SK-N-SH (cell line): Measurements from ENCODE around the gene AGBL1. TPM values are rescaled to one million over a fixed set of nuclear protein-coding genes. Genes with fewer than 3 reads are reported as not detected.

ENCODE experiments used
- CTCF ChIA-PET: fragments of 300-600, 350-600 bp; formaldehyde crosslinking; extraction: SDS; loops from one replicate; lab custom pipeline; 2021; lab: Yijun Ruan, JAX
- POLR2A ChIA-PET: fragments of 350-600 bp; sonication (Branson Sonifier 250); formaldehyde crosslinking; extraction: SDS; loops from one replicate; lab custom pipeline; 2020; ENCODE audit warnings: antibody characterized with exemption, inconsistent platforms; lab: Yijun Ruan, JAX
- DNase-seq: peaks from one replicate; pipeline ENCODE4 v3.0.0; 2012
- H2AFZ ChIP-seq: fragments of 200-600 bp; sonication (generic); 2 replicates; pipeline ENCODE4 v1.8.1; 2016; ENCODE audit warnings: antibody characterized with exemption, mild to moderate bottlenecking, low read depth
- H3F3A ChIP-seq: fragments of 200-600 bp; sonication (generic); replicated peaks from 2 replicates; pipeline ENCODE3; 2016; ENCODE audit warnings: antibody characterized with exemption, mild to moderate bottlenecking; ENCODE audit not compliant: insufficient read depth
- H3K27ac ChIP-seq, 2 experiments: fragments of 200-500 bp in 1 of 2; fragments of 200-600 bp in 1 of 2; sonication (Bioruptor generic) in 1 of 2; sonication (generic), shearing (Covaris generic) in 1 of 2; 2 replicates each; pipeline versions ENCODE4 v1.5.1 to v1.6.1; 2014 to 2016; ENCODE audit warnings: low read depth in 2 of 2, inconsistent platforms in 1 of 2, low read length in 1 of 2, mild to moderate bottlenecking in 1 of 2, mixed read lengths in 1 of 2
- H3K27me3 ChIP-seq: fragments of 200-600 bp; sonication (generic), shearing (Covaris generic); 2 replicates; pipeline ENCODE4 v1.6.1; 2016; ENCODE audit warnings: mixed run types; ENCODE audit not compliant: insufficient read depth
- H3K36me3 ChIP-seq, 2 experiments: fragments of 200-500 bp in 1 of 2; fragments of 200-600 bp in 1 of 2; sonication (Bioruptor generic) in 1 of 2; sonication (generic) in 1 of 2; replicated peaks in 1 of 2; 2 replicates each; pipeline versions ENCODE3 to v1.5.1; 2014 to 2016; ENCODE audit warnings: low read length in 1 of 2, mild to moderate bottlenecking in 1 of 2; ENCODE audit not compliant: insufficient read depth in 2 of 2, control insufficient read depth in 1 of 2
- H3K4me1 ChIP-seq, 2 experiments: fragments of 200-500 bp in 1 of 2; fragments of 200-600 bp in 1 of 2; sonication (Bioruptor generic) in 1 of 2; sonication (generic), shearing (Covaris generic) in 1 of 2; 2 replicates each; pipeline versions ENCODE4 v1.5.1 to v1.6.1; 2014 to 2016; ENCODE audit warnings: low read depth in 1 of 2, low read length in 1 of 2, mixed run types in 1 of 2; ENCODE audit not compliant: insufficient read depth in 2 of 2, control insufficient read depth in 1 of 2
- H3K4me2 ChIP-seq: fragments of 200-600 bp; sonication (generic), shearing (Covaris generic); 2 replicates; pipeline ENCODE4 v1.6.1; 2017; ENCODE audit warnings: mixed run types
- H3K4me3 ChIP-seq, 2 experiments: fragments of 200-500 bp in 1 of 2; fragments of 200-600 bp in 1 of 2; sonication (Bioruptor generic) in 1 of 2; sonication (generic), shearing (Covaris generic) in 1 of 2; 2 replicates each; pipeline versions ENCODE4 v1.5.1 to v1.8.1; 2014 to 2016; ENCODE audit warnings: low read depth in 2 of 2, inconsistent platforms in 1 of 2, low read length in 1 of 2, mild to moderate bottlenecking in 1 of 2, mixed read lengths in 1 of 2, moderate library complexity in 1 of 2
- H3K79me2 ChIP-seq: fragments of 200-600 bp; sonication (generic); 2 replicates; pipeline ENCODE4 v1.8.1; 2017; ENCODE audit warnings: mild to moderate bottlenecking; ENCODE audit not compliant: insufficient read depth
- H3K9ac ChIP-seq: fragments of 200-600 bp; sonication (generic); 2 replicates; pipeline ENCODE4 v1.6.1; 2017; ENCODE audit warnings: mixed run types
- H3K9me2 ChIP-seq: fragments of 200-600 bp; sonication (generic); 2 replicates; pipeline ENCODE4 v1.6.1; 2017; ENCODE audit warnings: mixed run types
- H3K9me3 ChIP-seq: fragments of 200-600 bp; sonication (generic); 2 replicates; pipeline ENCODE4 v1.6.1; 2017; ENCODE audit warnings: mixed run types, mild to moderate bottlenecking, moderate library complexity
- H4K20me1 ChIP-seq: fragments of 200-600 bp; sonication (generic); 2 replicates; pipeline ENCODE4 v1.6.1; 2017; ENCODE audit warnings: mild to moderate bottlenecking, mixed run types; ENCODE audit not compliant: insufficient read depth
- CHD2 ChIP-seq: fragments of 150-350 bp; IDR thresholded peaks from 2 replicates; pipeline ENCODE4 v1.6.1; 2018; ENCODE audit warnings: low read length; ENCODE audit not compliant: partially characterized antibody
- FOSL2 ChIP-seq: IDR thresholded peaks from 2 replicates; pipeline ENCODE4 v1.4.0; 2012; ENCODE audit warnings: low read depth, mild to moderate bottlenecking, moderate library complexity, borderline replicate concordance
- FOXJ3 ChIP-seq: sonication (generic); formaldehyde crosslinking; IDR thresholded peaks from 2 replicates; pipeline ENCODE4 v1.5.1; 2020; ENCODE audit warnings: mild to moderate bottlenecking, missing genetic modification reagents
- FOXM1 ChIP-seq: IDR thresholded peaks from 2 replicates; pipeline ENCODE4 v1.4.0; 2012; ENCODE audit warnings: low read depth, mild to moderate bottlenecking
- MXI1 ChIP-seq: IDR thresholded peaks from 2 replicates; pipeline ENCODE4 v1.6.1; 2012; ENCODE audit warnings: mild to moderate bottlenecking, low read depth, low read length, improper control_type of control experiment
- RCOR1 ChIP-seq: fragments of 150-350 bp; IDR thresholded peaks from 2 replicates; pipeline ENCODE4 v1.6.1; 2017; ENCODE audit warnings: antibody characterized with exemption, low read length
- SIN3A ChIP-seq: IDR thresholded peaks from 2 replicates; pipeline ENCODE4 v1.6.1; 2012; ENCODE audit warnings: low read depth, mild to moderate bottlenecking, low read length, moderate library complexity, borderline replicate concordance
- TCF12 ChIP-seq: IDR thresholded peaks from 2 replicates; pipeline ENCODE4 v1.4.0; 2012
- TEAD4 ChIP-seq: IDR thresholded peaks from 2 replicates; pipeline ENCODE4 v1.4.0; 2012; ENCODE audit warnings: mild to moderate bottlenecking, borderline replicate concordance; ENCODE audit not compliant: insufficient read depth
- YY1 ChIP-seq: IDR thresholded peaks from 2 replicates; pipeline ENCODE4 v1.4.0; 2012; ENCODE audit warnings: low read depth, mild to moderate bottlenecking
- WGBS: methylation state at CpG from one replicate; pipeline ENCODE4 v1.1.6; 2017; ENCODE audit warnings: low lambda C conversion rate; 5-methylcytosine and 5-hydroxymethylcytosine counted together
- polyA plus RNA-seq, 3 experiments: library from polyadenylated mRNA; depleted of rRNA; stranded (reverse); fragments of >200 nt; gene quantifications; 2 replicates each; pipeline ENCODE4 v1.2.3, GENCODE V29; 2012
- TF ChIP-seq, protein P1 (sequence below): fragments of 200-600 bp; sonication (generic); IDR thresholded peaks from 2 replicates; pipeline ENCODE4 v1.6.1; 2017; ENCODE audit warnings: antibody characterized with exemption, mild to moderate bottlenecking, moderate library complexity
- TF ChIP-seq, protein P2 (sequence below): fragments of 150-350 bp; IDR thresholded peaks from 2 replicates; pipeline ENCODE4 v1.6.1; 2016; ENCODE audit warnings: mild to moderate bottlenecking, low read depth, low read length
- TF ChIP-seq, protein P3 (sequence below): IDR thresholded peaks from 2 replicates; pipeline ENCODE4 v1.4.0; 2012; ENCODE audit warnings: low read depth, borderline replicate concordance
- TF ChIP-seq, protein P4 (sequence below): fragments of 150-350 bp; IDR thresholded peaks from 2 replicates; pipeline ENCODE4 v1.6.1; 2017; ENCODE audit warnings: antibody characterized with exemption, low read length, low read depth, borderline replicate concordance
- TF ChIP-seq, protein P5 (sequence below): IDR thresholded peaks from 2 replicates; pipeline ENCODE4; 2012
- TF ChIP-seq, protein P6 (sequence below): IDR thresholded peaks from 2 replicates; pipeline ENCODE4 v1.4.0; 2012; ENCODE audit warnings: low read depth, borderline replicate concordance

Gene AGBL1
- polyA plus RNA-seq, 1 of the 3 experiments (the other 2 are of a cell fraction): not detected

DNA sequence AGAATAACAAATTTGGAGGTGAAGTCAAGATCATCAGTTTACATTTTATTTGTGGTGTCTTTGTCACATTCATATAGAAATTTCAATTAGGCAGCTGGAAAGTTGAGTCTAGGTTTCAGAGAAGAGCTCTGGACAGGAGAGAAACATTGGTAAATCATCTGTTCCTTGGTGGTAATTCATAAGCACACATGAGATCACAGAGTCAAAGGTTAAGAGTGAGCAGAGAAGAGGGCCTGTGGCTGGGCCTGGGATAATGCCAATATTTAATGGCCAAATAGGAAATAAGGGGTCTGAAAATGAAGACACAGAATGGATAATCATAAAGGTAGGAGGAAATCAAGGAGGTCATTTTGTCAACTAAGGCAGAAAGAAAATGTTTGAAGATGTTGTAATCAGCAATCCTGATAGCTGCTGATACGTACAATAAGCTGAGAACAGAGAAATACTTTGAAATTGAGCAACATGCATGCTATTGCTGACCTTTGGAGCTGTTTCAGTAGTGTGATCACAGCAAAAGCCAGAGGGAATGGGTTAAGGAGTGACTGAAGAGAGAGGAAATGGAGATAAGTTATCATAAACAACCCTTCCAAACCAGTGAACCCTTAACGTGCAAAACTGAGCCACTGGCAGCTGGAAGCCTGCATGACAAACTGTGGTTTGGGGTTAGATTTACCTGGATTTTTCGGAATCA is 692.8 kb downstream of the AGBL1 start:
- Histone ChIP-seq H3K4me1 (peaks cover 0 to 4% of the 10 kb centered on the region in 2 experiments; a peak in 2 of 4 replicates), H3F3A (no peaks in the 10 kb centered on the region), H2AFZ (no peak overlapping the region), H3K9me3 (no peaks in the 10 kb centered on the region), H3K9ac (no peak overlapping the region), H3K4me3 (no peak overlapping the region), H3K27ac (no peak overlapping the region), H3K36me3 (no peaks in the 10 kb centered on the region), H3K4me2 (no peak overlapping the region), H4K20me1 (no peaks in the 10 kb centered on the region), H3K9me2 (no peaks in the 10 kb centered on the region), H3K27me3 (no peaks in the 10 kb centered on the region), H3K79me2 (no peaks in the 10 kb centered on the region)
- CTCF ChIA-PET: interaction anchor here (1.0 kb wide), 1 partner anchor 30 kb away, joined by 3 read pairs; no protein-coding TSS in a partner anchor
- no peak for DNase-seq
- POLR2A ChIA-PET: no interaction called here
- TF ChIP-seq SIN3A: no peak
- TF ChIP-seq, protein P1, sequence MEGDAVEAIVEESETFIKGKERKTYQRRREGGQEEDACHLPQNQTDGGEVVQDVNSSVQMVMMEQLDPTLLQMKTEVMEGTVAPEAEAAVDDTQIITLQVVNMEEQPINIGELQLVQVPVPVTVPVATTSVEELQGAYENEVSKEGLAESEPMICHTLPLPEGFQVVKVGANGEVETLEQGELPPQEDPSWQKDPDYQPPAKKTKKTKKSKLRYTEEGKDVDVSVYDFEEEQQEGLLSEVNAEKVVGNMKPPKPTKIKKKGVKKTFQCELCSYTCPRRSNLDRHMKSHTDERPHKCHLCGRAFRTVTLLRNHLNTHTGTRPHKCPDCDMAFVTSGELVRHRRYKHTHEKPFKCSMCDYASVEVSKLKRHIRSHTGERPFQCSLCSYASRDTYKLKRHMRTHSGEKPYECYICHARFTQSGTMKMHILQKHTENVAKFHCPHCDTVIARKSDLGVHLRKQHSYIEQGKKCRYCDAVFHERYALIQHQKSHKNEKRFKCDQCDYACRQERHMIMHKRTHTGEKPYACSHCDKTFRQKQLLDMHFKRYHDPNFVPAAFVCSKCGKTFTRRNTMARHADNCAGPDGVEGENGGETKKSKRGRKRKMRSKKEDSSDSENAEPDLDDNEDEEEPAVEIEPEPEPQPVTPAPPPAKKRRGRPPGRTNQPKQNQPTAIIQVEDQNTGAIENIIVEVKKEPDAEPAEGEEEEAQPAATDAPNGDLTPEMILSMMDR: no peak
- TF ChIP-seq, protein P2, sequence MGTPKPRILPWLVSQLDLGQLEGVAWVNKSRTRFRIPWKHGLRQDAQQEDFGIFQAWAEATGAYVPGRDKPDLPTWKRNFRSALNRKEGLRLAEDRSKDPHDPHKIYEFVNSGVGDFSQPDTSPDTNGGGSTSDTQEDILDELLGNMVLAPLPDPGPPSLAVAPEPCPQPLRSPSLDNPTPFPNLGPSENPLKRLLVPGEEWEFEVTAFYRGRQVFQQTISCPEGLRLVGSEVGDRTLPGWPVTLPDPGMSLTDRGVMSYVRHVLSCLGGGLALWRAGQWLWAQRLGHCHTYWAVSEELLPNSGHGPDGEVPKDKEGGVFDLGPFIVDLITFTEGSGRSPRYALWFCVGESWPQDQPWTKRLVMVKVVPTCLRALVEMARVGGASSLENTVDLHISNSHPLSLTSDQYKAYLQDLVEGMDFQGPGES: no peak
- TF ChIP-seq TEAD4: no peak
- no peak for TF ChIP-seq FOSL2
- no peak for TF ChIP-seq FOXJ3 (CRISPR knock-in tag)
- TF ChIP-seq MXI1: no peak
- TF ChIP-seq, protein P3, sequence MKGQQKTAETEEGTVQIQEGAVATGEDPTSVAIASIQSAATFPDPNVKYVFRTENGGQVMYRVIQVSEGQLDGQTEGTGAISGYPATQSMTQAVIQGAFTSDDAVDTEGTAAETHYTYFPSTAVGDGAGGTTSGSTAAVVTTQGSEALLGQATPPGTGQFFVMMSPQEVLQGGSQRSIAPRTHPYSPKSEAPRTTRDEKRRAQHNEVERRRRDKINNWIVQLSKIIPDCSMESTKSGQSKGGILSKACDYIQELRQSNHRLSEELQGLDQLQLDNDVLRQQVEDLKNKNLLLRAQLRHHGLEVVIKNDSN: no peak
- TF ChIP-seq, protein P4, sequence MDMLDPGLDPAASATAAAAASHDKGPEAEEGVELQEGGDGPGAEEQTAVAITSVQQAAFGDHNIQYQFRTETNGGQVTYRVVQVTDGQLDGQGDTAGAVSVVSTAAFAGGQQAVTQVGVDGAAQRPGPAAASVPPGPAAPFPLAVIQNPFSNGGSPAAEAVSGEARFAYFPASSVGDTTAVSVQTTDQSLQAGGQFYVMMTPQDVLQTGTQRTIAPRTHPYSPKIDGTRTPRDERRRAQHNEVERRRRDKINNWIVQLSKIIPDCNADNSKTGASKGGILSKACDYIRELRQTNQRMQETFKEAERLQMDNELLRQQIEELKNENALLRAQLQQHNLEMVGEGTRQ: no peak
- 38% methylated on average over 3 of the region's 3 CpGs for WGBS

DNA sequence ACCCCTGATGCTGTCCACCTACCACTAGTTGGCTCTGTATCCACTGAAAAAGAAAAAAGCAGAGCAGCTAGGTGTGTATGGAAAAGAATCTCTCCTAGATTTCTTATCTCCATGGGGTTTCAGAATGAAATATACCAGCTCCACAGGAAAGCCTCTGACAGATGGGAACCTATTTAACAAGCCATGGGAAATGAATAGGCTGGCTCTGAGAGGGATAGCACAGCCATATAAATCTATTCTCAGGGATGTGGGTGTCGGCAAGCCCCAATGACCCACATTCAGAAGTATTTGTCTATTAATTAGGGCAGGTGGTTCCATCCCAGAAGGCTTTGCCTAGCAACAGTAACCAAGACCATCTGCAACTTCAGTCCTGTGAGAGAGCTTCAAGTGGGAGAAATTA is 694.1 kb downstream of the AGBL1 start:
- H3K9ac ChIP-seq: no peak overlapping the region
- peaks cover 0 to 4% of the 10 kb centered on the region in 2 experiments; a peak in 2 of 4 replicates for H3K4me1 ChIP-seq
- no peaks in the 10 kb centered on the region for H3K27me3 ChIP-seq
- H3F3A ChIP-seq: no peaks in the 10 kb centered on the region
- no peaks in the 10 kb centered on the region for H3K9me2 ChIP-seq
- ChIA-PET POLR2A (no interaction called here), CTCF (no interaction called here)
- 44% methylated on average over 1 of the region's 1 CpG for WGBS
- H3K4me3 ChIP-seq: no peak overlapping the region
- no peak for DNase-seq
- no peak overlapping the region for H3K4me2 ChIP-seq
- no peaks in the 10 kb centered on the region for H4K20me1 ChIP-seq
- H3K9me3 ChIP-seq: no peaks in the 10 kb centered on the region
- no peaks in the 10 kb centered on the region for H3K36me3 ChIP-seq
- no peak overlapping the region for H3K27ac ChIP-seq
- H3K79me2 ChIP-seq: no peaks in the 10 kb centered on the region
- no peak overlapping the region for H2AFZ ChIP-seq
- TF ChIP-seq, protein P5, sequence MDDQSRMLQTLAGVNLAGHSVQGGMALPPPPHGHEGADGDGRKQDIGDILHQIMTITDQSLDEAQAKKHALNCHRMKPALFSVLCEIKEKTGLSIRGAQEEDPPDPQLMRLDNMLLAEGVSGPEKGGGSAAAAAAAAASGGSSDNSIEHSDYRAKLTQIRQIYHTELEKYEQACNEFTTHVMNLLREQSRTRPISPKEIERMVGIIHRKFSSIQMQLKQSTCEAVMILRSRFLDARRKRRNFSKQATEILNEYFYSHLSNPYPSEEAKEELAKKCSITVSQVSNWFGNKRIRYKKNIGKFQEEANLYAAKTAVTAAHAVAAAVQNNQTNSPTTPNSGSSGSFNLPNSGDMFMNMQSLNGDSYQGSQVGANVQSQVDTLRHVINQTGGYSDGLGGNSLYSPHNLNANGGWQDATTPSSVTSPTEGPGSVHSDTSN: no peak
- TF ChIP-seq, protein P2: no peak
- no peak for TF ChIP-seq SIN3A
- no peak for TF ChIP-seq TCF12
- TF ChIP-seq, protein P6, sequence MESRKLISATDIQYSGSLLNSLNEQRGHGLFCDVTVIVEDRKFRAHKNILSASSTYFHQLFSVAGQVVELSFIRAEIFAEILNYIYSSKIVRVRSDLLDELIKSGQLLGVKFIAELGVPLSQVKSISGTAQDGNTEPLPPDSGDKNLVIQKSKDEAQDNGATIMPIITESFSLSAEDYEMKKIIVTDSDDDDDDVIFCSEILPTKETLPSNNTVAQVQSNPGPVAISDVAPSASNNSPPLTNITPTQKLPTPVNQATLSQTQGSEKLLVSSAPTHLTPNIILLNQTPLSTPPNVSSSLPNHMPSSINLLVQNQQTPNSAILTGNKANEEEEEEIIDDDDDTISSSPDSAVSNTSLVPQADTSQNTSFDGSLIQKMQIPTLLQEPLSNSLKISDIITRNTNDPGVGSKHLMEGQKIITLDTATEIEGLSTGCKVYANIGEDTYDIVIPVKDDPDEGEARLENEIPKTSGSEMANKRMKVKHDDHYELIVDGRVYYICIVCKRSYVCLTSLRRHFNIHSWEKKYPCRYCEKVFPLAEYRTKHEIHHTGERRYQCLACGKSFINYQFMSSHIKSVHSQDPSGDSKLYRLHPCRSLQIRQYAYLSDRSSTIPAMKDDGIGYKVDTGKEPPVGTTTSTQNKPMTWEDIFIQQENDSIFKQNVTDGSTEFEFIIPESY: no peak
- no peak for TF ChIP-seq RCOR1
- no peak for TF ChIP-seq CHD2
- no peak for TF ChIP-seq YY1
- no peak for TF ChIP-seq FOXM1
